RWPE2 (cell line): Measurements from ENCODE around the gene PHLDB1.
A peak's percentile ranks its signal among the peaks of the same experiment; 100 is the strongest.

Experiments
- ATAC-seq: fragments of 200-7000 bp; cut with Tn5 transposase; 3 replicates; pipeline ENCODE4 v1.9.1; 2021; ENCODE audit warnings: low read depth
- DNase-seq: peaks from one replicate; pipeline ENCODE4 v3.0.0-alpha.2; 2020; ENCODE audit warnings: low spot score
- H3K27ac ChIP-seq: fragments of 450-650 bp; 2 replicates; pipeline ENCODE4 v1.5.1; 2017; ENCODE audit warnings: mild to moderate bottlenecking; ENCODE audit not compliant: poor library complexity, severe bottlenecking
- H3K27me3 ChIP-seq: fragments of 250-450 bp; sonication (Bioruptor Pico); 2 replicates; pipeline ENCODE4 v1.5.1; 2021; ENCODE audit warnings: mild to moderate bottlenecking, moderate library complexity; ENCODE audit not compliant: insufficient read depth, poor library complexity, severe bottlenecking
- H3K36me3 ChIP-seq: fragments of 250-450 bp; sonication (Bioruptor Pico); 2 replicates; pipeline ENCODE4 v1.5.1; 2020; ENCODE audit warnings: low read depth, mild to moderate bottlenecking, moderate library complexity
- H3K4me1 ChIP-seq: fragments of 250-450 bp; sonication (Bioruptor Pico); 2 replicates; pipeline ENCODE4 v1.5.1; 2021; ENCODE audit warnings: mild to moderate bottlenecking, moderate library complexity; ENCODE audit not compliant: insufficient read depth, poor library complexity, severe bottlenecking
- H3K4me3 ChIP-seq: fragments of 250-450 bp; sonication (Bioruptor Pico); 2 replicates; pipeline ENCODE4 v1.5.1; 2021; ENCODE audit warnings: mild to moderate bottlenecking, moderate library complexity; ENCODE audit not compliant: severe bottlenecking
- H3K9me3 ChIP-seq: fragments of 250-450 bp; sonication (Bioruptor Pico); 2 replicates; pipeline ENCODE4 v1.5.1; 2021; ENCODE audit warnings: mild to moderate bottlenecking, moderate library complexity; ENCODE audit not compliant: severe bottlenecking
- CTCF ChIP-seq: fragments of 450-650 bp; IDR thresholded peaks from one replicate; pipeline ENCODE4 v1.5.1; 2017; ENCODE audit warnings: mild to moderate bottlenecking, moderate library complexity; ENCODE audit not compliant: poor library complexity, severe bottlenecking

Gene PHLDB1

DNA sequence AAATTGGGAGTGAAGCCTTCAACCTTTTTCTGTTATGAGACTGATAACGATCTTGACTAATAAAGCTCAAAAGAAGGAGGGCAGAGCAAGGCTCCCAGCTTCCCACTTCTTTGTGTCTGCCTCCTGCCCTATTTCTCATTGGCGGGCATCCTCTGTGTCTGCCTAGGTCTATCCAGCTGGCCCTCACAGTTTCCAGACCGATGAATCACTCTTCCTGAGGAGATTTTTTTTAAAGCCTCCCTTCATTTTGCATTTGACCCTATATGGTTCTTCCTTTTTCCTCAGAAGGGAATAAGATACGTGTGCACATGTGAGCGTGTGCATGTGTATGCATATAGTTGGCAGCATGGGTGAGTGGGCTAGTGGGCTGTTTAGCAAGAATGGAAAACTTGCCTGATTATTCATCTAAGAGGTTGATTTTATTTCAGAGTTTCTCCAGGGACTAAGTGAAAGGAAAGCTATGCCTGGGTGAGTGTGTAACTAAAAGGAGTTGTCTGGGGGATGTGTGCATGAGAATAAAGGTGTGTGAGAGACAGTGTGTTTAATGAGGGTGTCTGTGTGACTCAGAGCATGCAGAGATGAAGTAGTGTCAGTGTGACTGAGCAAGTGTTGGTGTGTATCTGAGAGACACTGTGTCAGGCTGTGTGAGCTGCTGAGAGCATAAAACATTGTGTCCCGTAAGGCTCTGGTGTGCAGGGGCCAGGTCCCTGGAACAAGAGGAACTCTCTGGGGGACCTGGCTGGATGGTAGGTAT, 12.2 kb downstream of the PHLDB1 start:
- no peak for TF ChIP-seq CTCF
- Histone ChIP-seq H3K4me3 (no peak overlapping the region), H3K9me3 (no peaks in the 10 kb centered on the region), H3K27me3 (no peaks in the 10 kb centered on the region), H3K27ac (peak overlapping the region; percentile 99), H3K4me1 (peaks cover 54% of the 10 kb centered on the region), H3K36me3 (peaks cover 14% of the 10 kb centered on the region)
- peak; percentile 49 for ATAC-seq
- peak; percentile 86 for DNase-seq

DNA sequence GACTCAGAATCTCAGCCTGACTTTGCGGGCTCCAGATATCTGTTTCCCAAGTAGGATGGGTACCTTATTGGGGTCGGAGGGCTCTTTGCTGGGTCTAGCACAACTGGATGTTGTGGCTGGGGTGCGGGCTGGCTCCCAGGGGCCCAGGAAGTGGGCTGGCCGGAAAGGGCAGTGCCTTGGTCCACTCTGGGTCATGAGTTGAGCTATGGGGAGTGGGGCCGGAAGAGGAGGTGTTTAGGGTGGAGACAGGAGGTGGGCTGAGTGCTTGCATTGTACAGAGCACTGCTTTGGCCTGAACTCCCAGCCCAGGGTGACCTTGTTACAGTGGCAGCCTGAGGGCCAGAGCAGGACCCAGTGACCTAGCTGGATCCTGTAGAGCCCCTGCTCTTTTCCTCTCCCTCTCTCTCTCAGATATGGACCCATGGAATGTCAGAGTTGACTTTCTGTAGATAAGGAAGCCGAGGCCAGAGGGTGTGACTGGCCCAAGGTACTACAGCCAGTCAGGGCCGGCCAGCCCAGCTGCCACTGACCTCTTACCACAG, 13.2 kb downstream of the PHLDB1 start:
- H3K36me3 ChIP-seq = peaks cover 24% of the 10 kb centered on the region
- DNase-seq = peak; percentile 57
- peak overlapping the region; percentile 66 for H3K4me3 ChIP-seq
- peaks cover 59% of the 10 kb centered on the region for H3K4me1 ChIP-seq
- no peaks in the 10 kb centered on the region for H3K9me3 ChIP-seq
- peak overlapping the region; percentile 99 for H3K27ac ChIP-seq
- H3K27me3 ChIP-seq = no peaks in the 10 kb centered on the region
- TF ChIP-seq CTCF = no peak
- peak; percentile 4; the same call in 1 of the 3 replicates for ATAC-seq

- Histone ChIP-seq H3K27ac (peak overlapping the region; percentile 99), H3K27me3 (no peaks in the 10 kb centered on the region), H3K4me1 (peaks cover 59% of the 10 kb centered on the region), H3K4me3 (peak overlapping the region; percentile 66), H3K36me3 (peaks cover 26% of the 10 kb centered on the region), H3K9me3 (no peaks in the 10 kb centered on the region)
- ATAC-seq (peak; percentile 45), DNase-seq (peak; percentile 92)
- no peak for TF ChIP-seq CTCF
Observed at GRCh38 chr11:118621071-118621783, 13.8 kb downstream of the PHLDB1 start.

DNA sequence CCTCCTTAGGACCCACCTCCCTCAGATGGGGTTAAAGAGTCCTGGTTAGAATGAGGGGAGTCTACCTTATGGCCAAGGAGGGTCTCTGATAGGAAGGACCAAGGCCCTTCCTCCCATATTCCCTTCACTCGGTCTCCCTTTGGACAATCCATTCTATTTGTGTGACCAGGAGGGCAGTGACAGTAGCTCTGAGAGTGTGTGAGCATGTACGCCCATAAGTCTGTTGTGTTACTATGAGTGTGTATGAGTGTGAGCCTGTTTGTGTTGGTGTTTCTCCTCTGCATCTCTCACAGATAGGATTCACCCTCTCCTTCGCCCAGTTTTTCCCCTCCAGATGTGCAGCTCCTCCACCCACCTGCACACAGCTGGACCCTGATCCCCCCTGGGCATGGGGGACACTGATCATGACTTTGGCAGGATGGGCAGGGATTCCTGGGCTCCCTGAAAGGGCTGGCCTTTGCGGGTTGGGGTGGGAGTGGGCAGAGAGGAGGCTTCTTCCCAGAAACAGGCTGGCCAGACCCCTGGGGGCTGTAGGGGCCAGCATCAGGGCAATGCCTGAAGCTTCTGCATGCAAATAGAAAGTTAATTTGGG, 14.5 kb downstream of the PHLDB1 start:
- no peak for TF ChIP-seq CTCF
- ATAC-seq (no peak), DNase-seq (peak; percentile 50)
- Histone ChIP-seq H3K4me1 (peaks cover 59% of the 10 kb centered on the region), H3K9me3 (no peaks in the 10 kb centered on the region), H3K36me3 (peaks cover 26% of the 10 kb centered on the region), H3K27me3 (no peaks in the 10 kb centered on the region), H3K4me3 (peak overlapping the region; percentile 66), H3K27ac (peak overlapping the region; percentile 99)
